BJ (cell line): ENCODE results near the gene B4GALNT3. TPM values are rescaled to one million over a fixed set of nuclear protein-coding genes. Genes with fewer than 3 reads are reported as not detected.

Experiments
- CTCF ChIA-PET: fragments of 350-600 bp; formaldehyde crosslinking; extraction: SDS; loops from one replicate; lab custom pipeline; 2021; ENCODE audit warnings: antibody characterized with exemption, inconsistent platforms; lab: Yijun Ruan, JAX
- POLR2A ChIA-PET: fragments of 300-600 bp; sonication (Branson Sonifier 250); formaldehyde crosslinking; extraction: SDS; loops from one replicate; lab custom pipeline; 2021; ENCODE audit warnings: antibody characterized with exemption; lab: Charles Lee
- DNase-seq: peaks from one replicate; pipeline ENCODE4 v3.0.0-alpha.2; 2011; ENCODE audit warnings: low read depth
- H3K27me3 ChIP-seq: 2 replicates; pipeline ENCODE4 v1.6.0; 2011; ENCODE audit warnings: low read length; ENCODE audit not compliant: control insufficient read depth, insufficient read depth
- H3K36me3 ChIP-seq: 2 replicates; pipeline ENCODE4 v1.5.1; 2011; ENCODE audit warnings: low read length; ENCODE audit not compliant: control insufficient read depth, insufficient read depth
- H3K4me3 ChIP-seq: 2 replicates; pipeline ENCODE4 v1.5.1; 2011; ENCODE audit warnings: low read depth, mild to moderate bottlenecking, control low read depth, low read length
- CTCF ChIP-seq: IDR thresholded peaks from 2 replicates; pipeline ENCODE4 v1.5.1; 2011; ENCODE audit warnings: low read depth, mild to moderate bottlenecking, control low read depth, inconsistent platforms, low read length, moderate library complexity; ENCODE audit not compliant: insufficient read depth
- polyA plus RNA-seq: library from polyadenylated mRNA; depleted of rRNA; stranded (reverse); fragments of >200 nt; gene quantifications from 2 replicates; pipeline ENCODE4 v1.2.3, GENCODE V29; 2011

The B4GALNT3 gene
- polyA plus RNA-seq, 1 experiment, result not detected

- POLR2A ChIA-PET, result no interaction called here
- no peak overlapping the region for H3K4me3 ChIP-seq
- CTCF ChIA-PET, result interaction anchor here (1.7 to 8.4 kb wide), 3 partner anchors 9 to 97 kb away, joined by 5 to 77 read pairs (median 25); no protein-coding TSS in a partner anchor
- no peaks in the 10 kb centered on the region for H3K36me3 ChIP-seq
- no peak for DNase-seq
- no peaks in the 10 kb centered on the region; the same call in none of the 2 replicates for H3K27me3 ChIP-seq
- no peak for TF ChIP-seq CTCF
These were observed 78.0 kb downstream of the B4GALNT3 start for GRCh38 chr12:537772-538171.

- Histone ChIP-seq H3K36me3 (no peaks in the 10 kb centered on the region), H3K4me3 (no peak overlapping the region), H3K27me3 (no peaks in the 10 kb centered on the region; the same call in none of the 2 replicates)
- POLR2A ChIA-PET, result interaction anchor here (0.6 kb wide), 1 partner anchor 1616 kb away, joined by 4 read pairs; no protein-coding TSS in a partner anchor
- CTCF ChIA-PET, result interaction anchor here (1.1 to 8.4 kb wide), 5 partner anchors 8 to 98 kb away, joined by 3 to 77 read pairs (median 5); no protein-coding TSS in a partner anchor
- no peak for TF ChIP-seq CTCF
- no peak for DNase-seq
These were observed 79.2 kb downstream of the B4GALNT3 start for GRCh38 chr12:538731-539539.

GRCh38 chr12:539540-540310 lies 80.0 kb downstream of the B4GALNT3 start:
- CTCF ChIA-PET, result interaction anchor here (0.7 to 8.4 kb wide), 5 partner anchors 7 to 99 kb away, joined by 3 to 77 read pairs (median 4); no protein-coding TSS in a partner anchor
- no peak overlapping the region for H3K4me3 ChIP-seq
- TF ChIP-seq CTCF, result no peak
- no peaks in the 10 kb centered on the region; the same call in none of the 2 replicates for H3K27me3 ChIP-seq
- POLR2A ChIA-PET, result no interaction called here
- DNase-seq, result no peak
- no peaks in the 10 kb centered on the region for H3K36me3 ChIP-seq

DNA sequence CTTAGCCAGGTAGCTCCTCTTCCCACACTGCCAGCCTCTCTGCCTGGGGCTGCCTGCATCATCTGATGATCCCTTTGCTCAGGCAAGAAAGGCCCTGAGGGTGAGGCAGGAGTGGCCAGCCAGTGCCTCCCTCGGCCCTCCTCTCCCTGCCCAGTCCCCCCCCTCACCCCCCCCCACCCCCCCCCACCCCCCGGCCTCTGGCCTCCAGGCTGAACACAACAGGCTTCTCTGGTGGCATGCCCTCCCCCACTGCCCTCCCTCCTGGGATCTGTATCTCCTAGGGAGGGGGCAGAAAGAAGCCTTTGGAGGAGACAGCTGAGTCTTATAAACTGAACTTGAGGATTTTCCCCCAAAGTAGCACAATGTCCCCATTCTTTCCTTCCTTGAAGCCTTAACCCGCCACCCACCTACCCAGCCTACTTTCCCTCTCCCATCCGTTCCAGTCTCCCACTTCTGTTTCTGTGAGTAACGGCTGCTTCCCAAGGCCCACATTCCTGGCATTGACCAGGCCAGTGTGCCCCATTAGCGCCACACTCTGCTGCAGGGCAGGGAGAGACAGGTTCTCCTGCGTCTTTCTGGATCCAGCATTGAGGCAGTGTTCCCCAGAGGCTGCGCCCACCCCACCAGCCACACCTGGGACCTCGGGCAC lies 82.1 kb downstream of the B4GALNT3 start:
- Histone ChIP-seq H3K4me3 (no peak overlapping the region), H3K27me3 (no peaks in the 10 kb centered on the region; the same call in none of the 2 replicates), H3K36me3 (no peaks in the 10 kb centered on the region)
- CTCF ChIA-PET, result interaction anchor here (1.2 to 8.4 kb wide), 3 partner anchors 23 to 101 kb away, joined by 3 to 77 read pairs (median 33); no protein-coding TSS in a partner anchor
- POLR2A ChIA-PET, result no interaction called here
- TF ChIP-seq CTCF, result no peak
- no peak for DNase-seq
